ENCODE results near the gene ZNHIT2.

DNA sequence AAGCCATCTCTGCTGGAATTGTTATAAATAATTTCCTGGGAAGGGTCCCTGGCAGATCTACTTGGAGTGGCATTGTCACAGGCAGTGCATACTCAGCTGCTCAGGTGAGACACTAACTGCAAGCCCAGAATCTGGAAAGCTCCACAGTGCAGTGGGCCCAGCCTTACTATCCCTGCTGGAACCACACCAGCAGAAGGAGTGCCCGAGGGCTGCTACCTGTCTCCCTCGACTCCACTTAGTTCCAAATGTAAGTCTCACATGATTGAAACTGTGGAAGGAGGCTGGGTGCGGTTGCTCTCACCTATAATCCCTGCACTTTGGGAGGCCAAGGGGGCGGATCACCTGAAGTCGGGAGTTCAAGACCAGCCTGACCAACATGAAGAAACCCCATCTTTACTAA lies 31.2 kb upstream of the ZNHIT2 start:
- TF ChIP-seq POLR2A (IDR thresholded peaks at IDR 0.05): no peak
- TF ChIP-seq, protein P1, sequence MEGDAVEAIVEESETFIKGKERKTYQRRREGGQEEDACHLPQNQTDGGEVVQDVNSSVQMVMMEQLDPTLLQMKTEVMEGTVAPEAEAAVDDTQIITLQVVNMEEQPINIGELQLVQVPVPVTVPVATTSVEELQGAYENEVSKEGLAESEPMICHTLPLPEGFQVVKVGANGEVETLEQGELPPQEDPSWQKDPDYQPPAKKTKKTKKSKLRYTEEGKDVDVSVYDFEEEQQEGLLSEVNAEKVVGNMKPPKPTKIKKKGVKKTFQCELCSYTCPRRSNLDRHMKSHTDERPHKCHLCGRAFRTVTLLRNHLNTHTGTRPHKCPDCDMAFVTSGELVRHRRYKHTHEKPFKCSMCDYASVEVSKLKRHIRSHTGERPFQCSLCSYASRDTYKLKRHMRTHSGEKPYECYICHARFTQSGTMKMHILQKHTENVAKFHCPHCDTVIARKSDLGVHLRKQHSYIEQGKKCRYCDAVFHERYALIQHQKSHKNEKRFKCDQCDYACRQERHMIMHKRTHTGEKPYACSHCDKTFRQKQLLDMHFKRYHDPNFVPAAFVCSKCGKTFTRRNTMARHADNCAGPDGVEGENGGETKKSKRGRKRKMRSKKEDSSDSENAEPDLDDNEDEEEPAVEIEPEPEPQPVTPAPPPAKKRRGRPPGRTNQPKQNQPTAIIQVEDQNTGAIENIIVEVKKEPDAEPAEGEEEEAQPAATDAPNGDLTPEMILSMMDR (IDR thresholded peaks at IDR 0.05): no peak
